Duodenal mucosa (tissue), 2 donors: ENCODE measurements around the gene CENPT.
"Not testable (repeated sequence)": the region's sequence is repeated elsewhere in the genome, so short reads cannot be mapped to it uniquely, and the experiment has no call there.

Source experiments
- H3K27ac ChIP-seq: one replicate; pipeline ENCODE4 v1.7.0; 2013; ENCODE audit warnings: low read depth, low read length
- H3K27me3 ChIP-seq, 2 donors: one replicate each; pipeline ENCODE4 v1.7.0; 2013; ENCODE audit warnings: low read length in 2 of 2, control low read depth in 1 of 2; ENCODE audit not compliant: insufficient read depth in 2 of 2, control insufficient read depth in 1 of 2
- H3K36me3 ChIP-seq, 2 donors: one replicate each; pipeline ENCODE4 v1.7.0; 2013; ENCODE audit warnings: low read length in 2 of 2, control low read depth in 1 of 2; ENCODE audit not compliant: insufficient read depth in 2 of 2, control insufficient read depth in 1 of 2
- H3K4me1 ChIP-seq, 2 donors: one replicate each; pipeline ENCODE4 v1.7.0; 2013; ENCODE audit warnings: low read length in 2 of 2, control low read depth in 1 of 2; ENCODE audit not compliant: insufficient read depth in 2 of 2, control insufficient read depth in 1 of 2
- H3K4me3 ChIP-seq, 2 donors: one replicate each; pipeline ENCODE4 v1.7.0; 2013; ENCODE audit warnings: low read length in 2 of 2, low read depth in 1 of 2
- H3K9ac ChIP-seq, 2 donors: one replicate each; pipeline ENCODE4 v1.7.0; 2013; ENCODE audit warnings: low read length in 2 of 2, low read depth in 1 of 2
- H3K9me3 ChIP-seq, 2 donors: one replicate each; pipeline ENCODE4 v1.7.0; 2013; ENCODE audit warnings: low read length in 2 of 2, control low read depth in 1 of 2; ENCODE audit not compliant: control insufficient read depth in 1 of 2

Gene CENPT

DNA sequence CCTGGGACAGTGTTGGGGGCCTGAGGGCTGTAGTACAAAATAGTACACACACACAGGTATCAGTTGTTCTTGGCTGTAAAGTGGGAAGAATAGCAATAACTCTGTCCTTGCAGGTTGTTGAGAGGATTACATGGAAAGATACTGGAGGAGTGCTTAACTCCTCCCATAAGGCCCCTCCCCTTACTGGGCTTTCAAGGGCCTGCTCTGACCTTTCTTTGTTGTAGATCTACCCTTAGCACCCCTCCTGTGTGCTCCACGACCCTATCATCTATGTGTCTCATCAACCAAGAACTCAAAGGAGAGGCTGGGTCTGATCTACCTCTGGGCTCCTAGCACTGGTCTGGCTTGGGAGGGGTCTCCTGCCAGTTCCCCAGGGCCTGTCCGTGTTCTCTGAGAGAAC is 17.1 kb upstream of the CENPT start:
- Histone ChIP-seq H3K9ac (no peak overlapping the region), H3K4me3 (no peak overlapping the region), H3K4me1 (no peaks in the 10 kb centered on the region), H3K9me3 (no peaks in the 10 kb centered on the region), H3K27me3 (no peaks in the 10 kb centered on the region), H3K27ac (no peak overlapping the region), H3K36me3 (peaks cover 10 to 63% of the 10 kb centered on the region in 2 donors)

DNA sequence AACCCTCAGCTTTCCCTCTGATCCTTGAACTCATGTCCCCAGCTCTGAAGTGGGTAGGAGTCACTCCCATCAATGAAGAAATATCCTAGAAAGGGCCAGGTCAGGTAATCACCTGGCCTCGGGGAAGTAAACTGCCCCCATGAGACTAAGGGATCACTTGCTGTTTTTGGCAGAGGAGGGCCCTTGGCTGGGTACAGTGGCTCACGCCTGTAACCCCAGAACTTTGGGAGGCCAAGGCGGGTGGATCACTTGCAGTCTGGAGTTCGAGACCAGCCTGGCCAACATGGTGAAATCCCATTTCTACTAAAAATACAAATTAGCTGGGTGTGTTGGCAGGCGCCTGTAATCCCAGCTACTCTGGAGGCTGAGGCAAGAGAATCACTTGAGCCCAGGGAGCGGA is 16.6 kb upstream of the CENPT start:
- H3K4me3 ChIP-seq, H3K27ac ChIP-seq, H3K4me1 ChIP-seq, H3K9ac ChIP-seq, H3K9me3 ChIP-seq, H3K27me3 ChIP-seq: not testable (repeated sequence)
- H3K36me3 ChIP-seq: peaks cover 10 to 62% of the 10 kb centered on the region in 2 donors

- H3K4me3 ChIP-seq: no peak overlapping the region
- no peaks in the 10 kb centered on the region for H3K27me3 ChIP-seq
- H3K9ac ChIP-seq: no peak overlapping the region
- H3K9me3 ChIP-seq: no peaks in the 10 kb centered on the region
- peaks cover 5 to 10% of the 10 kb centered on the region in 2 donors for H3K4me1 ChIP-seq
- H3K36me3 ChIP-seq: peaks cover 5 to 52% of the 10 kb centered on the region in 2 donors
- no peak overlapping the region for H3K27ac ChIP-seq
Measured at GRCh38 chr16:67862623-67863583, 15.4 kb upstream of the CENPT start.

- Histone ChIP-seq H3K9ac (no peak overlapping the region), H3K4me1 (peaks cover 15 to 21% of the 10 kb centered on the region in 2 donors), H3K27ac (no peak overlapping the region), H3K9me3 (no peaks in the 10 kb centered on the region), H3K27me3 (no peaks in the 10 kb centered on the region), H3K4me3 (no peak overlapping the region), H3K36me3 (peaks cover 3 to 42% of the 10 kb centered on the region in 2 donors)
Measured at GRCh38 chr16:67861877-67862276, 14.4 kb upstream of the CENPT start.

- no peak overlapping the region for H3K4me3 ChIP-seq
- H3K9ac ChIP-seq: no peak overlapping the region
- no peak overlapping the region for H3K27ac ChIP-seq
- no peaks in the 10 kb centered on the region for H3K9me3 ChIP-seq
- peaks cover 3 to 36% of the 10 kb centered on the region in 2 donors for H3K36me3 ChIP-seq
- H3K4me1 ChIP-seq: peaks cover 17 to 23% of the 10 kb centered on the region in 2 donors
- no peaks in the 10 kb centered on the region for H3K27me3 ChIP-seq
Measured at GRCh38 chr16:67860589-67861398, 13.3 kb upstream of the CENPT start.

DNA sequence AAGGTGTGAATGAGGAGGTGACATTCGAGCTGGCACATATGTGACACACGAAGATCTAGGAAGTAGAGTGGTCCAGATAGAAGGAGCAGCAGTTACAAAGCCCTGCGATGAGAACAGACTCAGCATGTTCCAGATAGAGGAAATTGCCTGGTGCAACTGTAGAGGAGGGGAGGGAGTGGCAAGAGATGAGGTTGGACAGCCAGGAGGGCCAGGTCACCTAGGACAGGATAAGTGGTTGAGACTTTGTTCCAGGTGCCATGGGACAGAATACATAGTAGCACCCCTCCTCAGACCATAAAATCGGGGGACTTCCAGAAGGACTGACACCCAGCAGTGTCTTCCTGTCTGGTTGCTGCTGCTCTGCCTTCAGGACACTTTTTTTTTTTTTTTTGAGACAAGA is 11.0 kb upstream of the CENPT start:
- H3K27ac ChIP-seq: peak overlapping the region; percentile 63
- peaks cover 17 to 26% of the 10 kb centered on the region in 2 donors for H3K4me1 ChIP-seq

DNA sequence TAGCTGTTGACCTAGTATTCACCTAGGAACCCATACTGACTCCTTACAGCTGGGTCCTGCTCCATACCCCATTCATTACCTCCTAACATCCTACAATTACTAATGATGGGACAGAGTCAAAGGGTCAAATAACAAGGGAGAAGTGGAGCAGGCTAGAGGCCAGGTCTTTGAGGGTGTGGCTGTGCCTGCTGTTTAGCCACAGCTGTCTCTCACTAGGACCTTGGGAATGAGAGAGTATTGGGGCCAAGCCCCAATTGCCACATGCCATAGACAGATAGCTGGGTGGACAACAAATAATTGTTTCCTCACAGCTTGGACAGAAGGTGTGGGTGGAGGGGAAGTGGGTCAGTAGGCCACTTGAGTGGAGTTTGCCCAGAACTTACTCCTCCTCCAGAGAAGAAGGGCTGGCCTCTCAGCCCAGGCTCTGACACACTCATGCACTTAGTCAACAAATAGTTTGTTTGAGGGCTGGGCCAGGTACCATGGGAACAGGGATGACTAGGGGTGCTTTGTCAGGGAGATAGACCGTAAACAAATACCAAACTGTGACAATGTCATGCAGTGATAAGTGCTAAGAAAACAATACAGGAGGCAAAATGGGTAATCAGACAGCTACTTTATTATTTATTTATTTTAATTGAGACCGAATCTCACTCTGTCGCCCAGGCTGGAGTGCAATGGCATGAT is 10.2 kb upstream of the CENPT start:
- Histone ChIP-seq H3K9me3 (no peaks in the 10 kb centered on the region), H3K27ac (peak overlapping the region; percentile 63), H3K36me3 (peaks cover 3 to 16% of the 10 kb centered on the region in 2 donors), H3K27me3 (no peaks in the 10 kb centered on the region), H3K9ac (peak overlapping the region in 1 of 2 donors; percentile 49), H3K4me1 (peaks cover 17 to 26% of the 10 kb centered on the region in 2 donors), H3K4me3 (no peak overlapping the region)

More for the DNA sequence above, 11.0 kb upstream of the CENPT start:
- no peaks in the 10 kb centered on the region for H3K9me3 ChIP-seq
- no peak overlapping the region for H3K4me3 ChIP-seq
- H3K9ac ChIP-seq: peak overlapping the region in 1 of 2 donors; percentile 49
- no peaks in the 10 kb centered on the region for H3K27me3 ChIP-seq
- H3K36me3 ChIP-seq: peaks cover 3 to 25% of the 10 kb centered on the region in 2 donors

- H3K27me3 ChIP-seq: no peaks in the 10 kb centered on the region
- peaks cover 17 to 26% of the 10 kb centered on the region in 2 donors for H3K4me1 ChIP-seq
- H3K36me3 ChIP-seq: peaks cover 3 to 12% of the 10 kb centered on the region in 2 donors
- H3K9me3 ChIP-seq: no peaks in the 10 kb centered on the region
- H3K4me3 ChIP-seq: no peak overlapping the region
- peak overlapping the region; percentile 20 for H3K27ac ChIP-seq
- peak overlapping the region in 1 of 2 donors; percentile 21 for H3K9ac ChIP-seq
Measured at GRCh38 chr16:67856927-67857546, 9.5 kb upstream of the CENPT start.

GRCh38 chr16:67855789-67856188 is 8.3 kb upstream of the CENPT start:
- H3K4me3 ChIP-seq: no peak overlapping the region
- H3K9me3 ChIP-seq: no peaks in the 10 kb centered on the region
- H3K4me1 ChIP-seq: peaks cover 17 to 26% of the 10 kb centered on the region in 2 donors
- H3K36me3 ChIP-seq: peaks cover 3 to 4% of the 10 kb centered on the region in 2 donors
- H3K27ac ChIP-seq: no peak overlapping the region
- no peaks in the 10 kb centered on the region for H3K27me3 ChIP-seq
- no peak overlapping the region for H3K9ac ChIP-seq
